ENCODE measurements around the gene MAPKAP1. TPM values are rescaled to one million over a fixed set of nuclear protein-coding genes. Genes with fewer than 3 reads are reported as not detected.
"Not testable (repeated sequence)": the region's sequence is repeated elsewhere in the genome, so short reads cannot be mapped to it uniquely, and the experiment has no call there.

Gene MAPKAP1
- total RNA-seq, 6 donors from 2014 or later = 60.8 to 84.0 (median 71.5) TPM

GRCh38 chr9:125700791-125701190, 6.2 kb downstream of the MAPKAP1 start:
- DNase-seq = no peak

GRCh38 chr9:125699870-125700269, 7.1 kb downstream of the MAPKAP1 start:
- ATAC-seq (ENCODE audit: low FRiP score in 2 of 2) (no peak), DNase-seq (no peak)
- H3K9me3 ChIP-seq = no peaks in the 10 kb centered on the region
- peaks cover 0 to 11% (median 2%) of the 10 kb centered on the region in 4 donors for H3K4me1 ChIP-seq
- no peaks in the 10 kb centered on the region for H3K27me3 ChIP-seq
- TF ChIP-seq POLR2AphosphoS5 (IDR thresholded peaks at IDR 0.05) (no peak), CTCF (IDR thresholded peaks at IDR 0.05) (no peak), POLR2A (IDR thresholded peaks at IDR 0.05) (no peak), EP300 (IDR thresholded peaks at IDR 0.05) (no peak)
- H3K4me3 ChIP-seq = no peak overlapping the region
- WGBS, 2 donors = 97 to 99% methylated on average over 3 of the region's 3 CpGs
- H3K27ac ChIP-seq = no peak overlapping the region
- H3K36me3 ChIP-seq = no peaks in the 10 kb centered on the region

More at GRCh38 chr9:125700791-125701190, 6.2 kb downstream of the MAPKAP1 start:
- 85 to 96% methylated on average over 2 of the region's 2 CpGs for WGBS, 2 donors
- ATAC-seq (ENCODE audit: low FRiP score in 2 of 2) = no peak
- Histone ChIP-seq H3K27ac (no peak overlapping the region), H3K4me1 (peaks cover 2 to 16% (median 7%) of the 10 kb centered on the region in 4 donors), H3K4me3 (no peak overlapping the region), H3K9me3 (no peaks in the 10 kb centered on the region), H3K36me3 (no peaks in the 10 kb centered on the region), H3K27me3 (no peaks in the 10 kb centered on the region)
- no peak for TF ChIP-seq EP300 (IDR thresholded peaks at IDR 0.05)
- TF ChIP-seq POLR2AphosphoS5 (IDR thresholded peaks at IDR 0.05) = no peak
- TF ChIP-seq POLR2A (IDR thresholded peaks at IDR 0.05) = no peak
- TF ChIP-seq CTCF (IDR thresholded peaks at IDR 0.05) = no peak

GRCh38 chr9:125696106-125696647, 10.8 kb downstream of the MAPKAP1 start:
- no peak for TF ChIP-seq POLR2AphosphoS5 (IDR thresholded peaks at IDR 0.05)
- TF ChIP-seq EP300 (IDR thresholded peaks at IDR 0.05) = no peak
- no peak for TF ChIP-seq POLR2A (IDR thresholded peaks at IDR 0.05)
- no peak for TF ChIP-seq CTCF (IDR thresholded peaks at IDR 0.05)
- Histone ChIP-seq H3K36me3 (no peaks in the 10 kb centered on the region), H3K4me1 (peaks cover 0 to 4% (median 2%) of the 10 kb centered on the region in 4 donors), H3K4me3 (no peak overlapping the region), H3K27ac (no peak overlapping the region), H3K9me3 (no peaks in the 10 kb centered on the region), H3K27me3 (no peaks in the 10 kb centered on the region)
- ATAC-seq (ENCODE audit: low FRiP score in 2 of 2) (no peak), DNase-seq (no peak)
- WGBS, 2 donors = 60 to 71% methylated on average over 6 of the region's 6 CpGs

- ATAC-seq (ENCODE audit: low FRiP score in 2 of 2); DNase-seq; H3K27me3 ChIP-seq; H3K27ac ChIP-seq; H3K4me1 ChIP-seq; H3K9me3 ChIP-seq; H3K4me3 ChIP-seq; H3K36me3 ChIP-seq: not testable (repeated sequence)
- 78 to 82% methylated on average over 8 of the region's 8 CpGs for WGBS, 2 donors
Observed at GRCh38 chr9:125695548-125695947, 11.5 kb downstream of the MAPKAP1 start.

- no peak for TF ChIP-seq EP300 (IDR thresholded peaks at IDR 0.05)
- no peak for TF ChIP-seq POLR2A (IDR thresholded peaks at IDR 0.05)
- no peak for TF ChIP-seq POLR2AphosphoS5 (IDR thresholded peaks at IDR 0.05)
- H3K27me3 ChIP-seq = no peaks in the 10 kb centered on the region
- H3K9me3 ChIP-seq = no peaks in the 10 kb centered on the region
- ATAC-seq (ENCODE audit: low FRiP score in 2 of 2) (no peak), DNase-seq (no peak)
- peaks cover 2 to 11% (median 5%) of the 10 kb centered on the region in 4 donors for H3K4me1 ChIP-seq
- H3K36me3 ChIP-seq = no peaks in the 10 kb centered on the region
- H3K27ac ChIP-seq = no peak overlapping the region
- 65 to 74% methylated on average over 3 of the region's 3 CpGs for WGBS, 2 donors
- H3K4me3 ChIP-seq = no peak overlapping the region
Observed at GRCh38 chr9:125694478-125694877, 12.5 kb downstream of the MAPKAP1 start.

- 96 to 97% methylated on average over 10 of the region's 10 CpGs for WGBS, 2 donors
Observed at GRCh38 chr9:125693492-125693891, 13.5 kb downstream of the MAPKAP1 start.

More at GRCh38 chr9:125693492-125693891, 13.5 kb downstream of the MAPKAP1 start:
- not testable (repeated sequence) for H3K27ac ChIP-seq; H3K9me3 ChIP-seq; DNase-seq; H3K36me3 ChIP-seq; H3K27me3 ChIP-seq; ATAC-seq (ENCODE audit: low FRiP score in 2 of 2); H3K4me3 ChIP-seq
- H3K4me1 ChIP-seq = peaks cover 2 to 11% (median 5%) of the 10 kb centered on the region in 4 donors
